Ovary (tissue), 3 donors: ENCODE results near the gene POU2AF1.

Experiments
- EP300 ChIP-seq: sonication (generic); formaldehyde crosslinking; IDR thresholded peaks from one replicate; pipeline ENCODE4 v1.6.1; 2017; ENCODE audit warnings: antibody characterized with exemption
- POLR2A ChIP-seq: fragments of 450-650 bp; IDR thresholded peaks from one replicate; pipeline ENCODE4 v1.6.1; 2017; ENCODE audit warnings: antibody characterized with exemption, mild to moderate bottlenecking, moderate library complexity
- TF ChIP-seq, protein P1 (sequence below), 3 donors: fragments of 450-650 bp in 2 of 3; fragments of 200-600 bp in 1 of 3; IDR thresholded peaks; one replicate each; pipeline versions ENCODE4 v1.5.1 to v1.8.0; 2016 to 2022; ENCODE audit warnings: antibody characterized with exemption in 3 of 3, mild to moderate bottlenecking in 1 of 3
- donor health status: DM: no; HTN: no; CAD: no.

DNA sequence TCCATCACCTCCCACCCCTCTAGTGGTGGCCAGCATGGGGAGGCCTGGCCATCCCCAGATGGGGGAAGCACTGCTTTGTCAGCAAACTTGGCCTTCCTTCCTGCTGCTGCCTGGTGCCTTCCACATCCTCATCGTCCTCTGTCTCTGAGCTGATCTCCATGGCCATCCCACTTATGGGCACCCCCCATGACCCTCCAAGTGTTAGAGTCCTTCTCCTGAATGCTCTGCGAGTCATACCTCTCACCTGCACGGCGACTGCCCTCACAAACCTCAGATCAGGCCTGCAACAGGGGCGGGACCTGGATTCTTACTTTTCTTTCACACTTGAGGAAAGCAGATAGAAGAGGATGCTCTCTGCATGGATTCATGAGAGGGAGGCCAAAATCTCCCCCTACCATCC, 24.0 kb downstream of the POU2AF1 start:
- TF ChIP-seq, protein P1, sequence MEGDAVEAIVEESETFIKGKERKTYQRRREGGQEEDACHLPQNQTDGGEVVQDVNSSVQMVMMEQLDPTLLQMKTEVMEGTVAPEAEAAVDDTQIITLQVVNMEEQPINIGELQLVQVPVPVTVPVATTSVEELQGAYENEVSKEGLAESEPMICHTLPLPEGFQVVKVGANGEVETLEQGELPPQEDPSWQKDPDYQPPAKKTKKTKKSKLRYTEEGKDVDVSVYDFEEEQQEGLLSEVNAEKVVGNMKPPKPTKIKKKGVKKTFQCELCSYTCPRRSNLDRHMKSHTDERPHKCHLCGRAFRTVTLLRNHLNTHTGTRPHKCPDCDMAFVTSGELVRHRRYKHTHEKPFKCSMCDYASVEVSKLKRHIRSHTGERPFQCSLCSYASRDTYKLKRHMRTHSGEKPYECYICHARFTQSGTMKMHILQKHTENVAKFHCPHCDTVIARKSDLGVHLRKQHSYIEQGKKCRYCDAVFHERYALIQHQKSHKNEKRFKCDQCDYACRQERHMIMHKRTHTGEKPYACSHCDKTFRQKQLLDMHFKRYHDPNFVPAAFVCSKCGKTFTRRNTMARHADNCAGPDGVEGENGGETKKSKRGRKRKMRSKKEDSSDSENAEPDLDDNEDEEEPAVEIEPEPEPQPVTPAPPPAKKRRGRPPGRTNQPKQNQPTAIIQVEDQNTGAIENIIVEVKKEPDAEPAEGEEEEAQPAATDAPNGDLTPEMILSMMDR (IDR thresholded peaks at IDR 0.05): no peak
- TF ChIP-seq POLR2A (no peak), EP300 (no peak)
